Panc1 (cell line): ENCODE measurements around the gene KCNG2. TPM values are rescaled to one million over a fixed set of nuclear protein-coding genes. Genes with fewer than 3 reads are reported as not detected.

Source experiments
- ATAC-seq: fragments of 200-7000 bp; cut with Tn5 transposase; 2 replicates; pipeline ENCODE4 v1.9.1; 2020; ENCODE audit warnings: mild to moderate bottlenecking, moderate library complexity
- BruUV-seq: library from RNA; stranded (reverse); fragments of 400-500 nt; replicated peaks from 2 replicates; lab custom pipeline; 2021; lab: Mats Ljungman, UMichigan
- CTCF ChIA-PET: fragments of 300-600 bp; sonication (Branson Sonifier 250); formaldehyde crosslinking; loops from one replicate; lab custom pipeline; 2022; ENCODE audit warnings: antibody characterized with exemption; lab: Charles Lee
- POLR2A ChIA-PET: fragments of 300-600 bp; sonication (Branson Sonifier 250); formaldehyde crosslinking; loops from one replicate; lab custom pipeline; 2022; ENCODE audit warnings: antibody characterized with exemption; lab: Charles Lee
- DNase-seq: peaks from one replicate; pipeline ENCODE4 v3.0.0-alpha.2; 2010; ENCODE audit warnings: low read depth, low spot score
- H3K27ac ChIP-seq: 2 replicates; pipeline ENCODE4 v1.5.1; 2011; ENCODE audit warnings: mild to moderate bottlenecking, low read length, inconsistent platforms
- H3K27me3 ChIP-seq: fragments of 200-500 bp; sonication (Bioruptor generic); 2 replicates; pipeline ENCODE4 v1.6.0; 2014; ENCODE audit warnings: low read length, inconsistent platforms; ENCODE audit not compliant: control insufficient read depth, insufficient read depth
- H3K36me3 ChIP-seq: fragments of 200-500 bp; sonication (Bioruptor generic); 2 replicates; pipeline ENCODE4 v1.5.1; 2014; ENCODE audit warnings: inconsistent platforms, mild to moderate bottlenecking, low read length, moderate library complexity; ENCODE audit not compliant: control insufficient read depth, insufficient read depth
- H3K4me1 ChIP-seq: 2 replicates; pipeline ENCODE4 v1.5.1; 2011; ENCODE audit warnings: inconsistent platforms, mild to moderate bottlenecking, low read length, moderate library complexity; ENCODE audit not compliant: control insufficient read depth, insufficient read depth
- H3K4me3 ChIP-seq, 2 experiments: 2 replicates each; pipeline ENCODE4 v1.5.1; 2011 to 2012; ENCODE audit warnings: low read depth in 2 of 2, low read length in 2 of 2, mild to moderate bottlenecking in 2 of 2, inconsistent platforms in 1 of 2, moderate library complexity in 1 of 2
- H3K9me3 ChIP-seq: fragments of 200-500 bp; sonication (Bioruptor generic); 2 replicates; pipeline ENCODE4 v1.5.1; 2014; ENCODE audit warnings: low read depth, mild to moderate bottlenecking, inconsistent platforms, low read length, moderate library complexity; ENCODE audit not compliant: control insufficient read depth, insufficient read depth
- CTCF ChIP-seq: fragments of 450-650 bp; IDR thresholded peaks from 2 replicates; pipeline ENCODE4 v1.5.1; 2017; ENCODE audit warnings: mild to moderate bottlenecking
- POLR2AphosphoS5 ChIP-seq: IDR thresholded peaks from 2 replicates; pipeline ENCODE4 v1.6.1; 2012; ENCODE audit warnings: mild to moderate bottlenecking, low read depth, low read length, moderate library complexity
- REST ChIP-seq, 2 experiments: IDR thresholded peaks; 2 replicates each; pipeline ENCODE4 v1.6.1; 2011 to 2012; ENCODE audit warnings: low read depth in 2 of 2, control low read depth in 1 of 2, low read length in 1 of 2, mild to moderate bottlenecking in 1 of 2, moderate library complexity in 1 of 2; ENCODE audit not compliant: insufficient read depth in 1 of 2
- SIN3A ChIP-seq: IDR thresholded peaks from 2 replicates; pipeline ENCODE4 v1.6.1; 2012; ENCODE audit warnings: low read depth, mild to moderate bottlenecking, low read length, moderate library complexity, borderline replicate concordance; ENCODE audit not compliant: insufficient read depth
- TCF7L2 ChIP-seq: IDR thresholded peaks from 2 replicates; pipeline ENCODE4 v1.6.1; 2011; ENCODE audit warnings: mild to moderate bottlenecking, low read depth, low read length, inconsistent platforms
- in situ Hi-C: cut with HindIII; loops from 2 replicates; pipeline ENCODE4 v1.10.0; 2016; ENCODE audit warnings: low sequenced_read_pairs, low pct_unique_long_range_greater_than_20kb
- intact Hi-C: fragments of 100-400 bp; cut with micrococcal nuclease; formaldehyde crosslinking; loops from one replicate; pipeline ENCODE4 v1.10.0; 2022; ENCODE audit not compliant: unreplicated experiment
- total RNA-seq: library from RNA; stranded (reverse); gene quantifications from one replicate; pipeline ENCODE4 v1.2.1, GENCODE V29; 2021; ENCODE audit not compliant: unreplicated experiment

Gene KCNG2
- total RNA-seq, 1 experiment from 2014 or later: not detected

- no TSS peak for BruUV-seq
- 0 out of 2 replicates have a peak, but pooled peaks cover 3% of the 10 kb centered on the region for H3K4me1 ChIP-seq
- in situ Hi-C loops: no loop called here
- ChIA-PET POLR2A (no interaction called here), CTCF (no interaction called here)
- TF ChIP-seq SIN3A: no peak
- no peak for TF ChIP-seq CTCF
- TF ChIP-seq POLR2AphosphoS5: no peak
- no peak for TF ChIP-seq TCF7L2
- no peaks in the 10 kb centered on the region for H3K9me3 ChIP-seq
- no peak overlapping the region for H3K4me3 ChIP-seq
- no peak overlapping the region for H3K27ac ChIP-seq
- no peaks in the 10 kb centered on the region for H3K36me3 ChIP-seq
- H3K27me3 ChIP-seq: no peaks in the 10 kb centered on the region
- DNase-seq (no peak), ATAC-seq (no peak)
- intact Hi-C loops: no loop called here
Observed at GRCh38 chr18:79916128-79916494, 118.4 kb downstream of the KCNG2 start.

- no peak for ATAC-seq
- CTCF ChIA-PET: no interaction called here
- intact Hi-C loops (no loop called here), in situ Hi-C loops (no loop called here)
- TF ChIP-seq CTCF: no peak
- TF ChIP-seq TCF7L2: no peak
- TF ChIP-seq REST (IDR thresholded peaks at IDR 0.05; ENCODE audit: insufficient read depth in 1 of 2, low read depth in 2 of 2, low read length in 1 of 2): no peak
- TF ChIP-seq POLR2AphosphoS5: no peak
- no peak for TF ChIP-seq SIN3A
- Histone ChIP-seq H3K36me3 (no peaks in the 10 kb centered on the region), H3K27me3 (no peaks in the 10 kb centered on the region), H3K4me1 (0 out of 2 replicates have a peak, but pooled peaks cover 3% of the 10 kb centered on the region), H3K27ac (no peak overlapping the region), H3K4me3 (no peak overlapping the region), H3K9me3 (no peaks in the 10 kb centered on the region)
- no peak for DNase-seq
- BruUV-seq: no TSS peak
- POLR2A ChIA-PET: no interaction called here
Observed at GRCh38 chr18:79916546-79917168, 118.9 kb downstream of the KCNG2 start.
